K562 (cell line): ENCODE measurements around the gene ZNF350.

Source experiments
- CBX5 ChIP-seq: IDR thresholded peaks from 2 replicates; pipeline ENCODE4 v1.6.1; 2014; ENCODE audit warnings: low read depth, borderline replicate concordance
- EP300 ChIP-seq: IDR thresholded peaks from 2 replicates; pipeline ENCODE4 v1.6.1; 2012; ENCODE audit warnings: low read length, improper control_type of control experiment
- TF ChIP-seq, protein P1 (sequence below): fragments of 450-650 bp; formaldehyde crosslinking; IDR thresholded peaks from 2 replicates; pipeline ENCODE4 v1.4.0; 2022; ENCODE audit warnings: missing genetic modification characterization

DNA sequence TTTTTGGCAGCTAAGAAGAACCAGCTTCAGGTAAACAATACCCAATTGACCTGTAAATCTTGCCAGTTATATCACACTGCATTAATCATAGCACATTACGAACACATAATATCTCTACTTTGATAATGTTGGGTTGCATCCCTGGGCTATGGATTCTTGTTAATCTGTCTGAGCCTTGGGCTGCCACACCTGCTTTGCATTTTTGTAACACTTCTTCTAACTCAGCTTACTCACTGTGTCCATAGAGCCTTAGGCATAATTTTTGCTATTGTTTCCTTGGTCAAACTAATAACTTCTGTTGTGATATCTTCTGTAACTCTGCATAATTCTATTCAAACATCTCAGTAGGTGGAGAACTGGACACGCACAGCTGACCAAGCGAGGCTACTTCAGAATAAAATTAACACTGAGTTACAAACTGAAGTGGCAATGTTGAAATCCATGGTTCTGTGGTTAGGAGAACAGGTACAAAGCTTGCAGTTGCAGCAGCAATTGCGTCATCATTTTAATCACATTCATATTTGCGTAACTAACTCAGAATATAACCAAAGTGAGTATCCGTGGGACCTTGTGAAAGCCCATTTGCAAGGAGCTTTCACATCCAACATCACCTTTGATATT, 6.4 kb downstream of the ZNF350 start:
- TF ChIP-seq CBX5 = no peak
- no peak for TF ChIP-seq EP300
- TF ChIP-seq, protein P1, sequence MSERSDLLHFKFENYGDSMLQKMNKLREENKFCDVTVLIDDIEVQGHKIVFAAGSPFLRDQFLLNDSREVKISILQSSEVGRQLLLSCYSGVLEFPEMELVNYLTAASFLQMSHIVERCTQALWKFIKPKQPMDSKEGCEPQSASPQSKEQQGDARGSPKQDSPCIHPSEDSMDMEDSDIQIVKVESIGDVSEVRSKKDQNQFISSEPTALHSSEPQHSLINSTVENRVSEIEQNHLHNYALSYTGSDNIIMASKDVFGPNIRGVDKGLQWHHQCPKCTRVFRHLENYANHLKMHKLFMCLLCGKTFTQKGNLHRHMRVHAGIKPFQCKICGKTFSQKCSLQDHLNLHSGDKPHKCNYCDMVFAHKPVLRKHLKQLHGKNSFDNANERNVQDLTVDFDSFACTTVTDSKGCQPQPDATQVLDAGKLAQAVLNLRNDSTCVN (CRISPR knock-in tag) = no peak
